IMR-90 (cell line): Measurements from ENCODE around the gene ANKRD24.

Experiments used
- CEBPB ChIP-seq: IDR thresholded peaks from 2 replicates; pipeline ENCODE4 v1.6.1; 2012; ENCODE audit warnings: low read depth, low read length, improper control_type of control experiment
- CTCF ChIP-seq: conservative IDR thresholded peaks from 2 replicates; pipeline ENCODE4 v1.5.1; 2012; ENCODE audit warnings: mild to moderate bottlenecking, low read depth, low read length, improper control_type of control experiment
- POLR2A ChIP-seq: IDR thresholded peaks from 2 replicates; pipeline ENCODE4 v1.6.1; 2012; ENCODE audit warnings: mild to moderate bottlenecking, low read depth, low read length
- RFX5 ChIP-seq: IDR thresholded peaks from 2 replicates; pipeline ENCODE4 v1.8.0; 2012; ENCODE audit warnings: low read depth, mild to moderate bottlenecking, low read length, moderate library complexity

- TF ChIP-seq CEBPB (no peak), CTCF (no peak), RFX5 (no peak), POLR2A (no peak)
Observed at GRCh38 chr19:4196009-4196408, 13.5 kb downstream of the ANKRD24 start.
